H9 (cell line): ENCODE results near the gene ATF7IP2. TPM values are rescaled to one million over a fixed set of nuclear protein-coding genes. Genes with fewer than 3 reads are reported as not detected.

ENCODE experiments used
- DNase-seq: peaks from one replicate; pipeline ENCODE4 v3.0.0-alpha.2; 2017
- H2AFZ ChIP-seq: one replicate; pipeline ENCODE4 v1.6.1; 2013; ENCODE audit warnings: mild to moderate bottlenecking, low read length, control low read depth, moderate library complexity
- H2AK5ac ChIP-seq: 2 replicates; pipeline ENCODE4 v1.6.1; 2013; ENCODE audit warnings: low read length, control low read depth, mixed read lengths; ENCODE audit not compliant: insufficient read length
- H2BK120ac ChIP-seq: one replicate; pipeline ENCODE4 v1.6.1; 2013; ENCODE audit warnings: low read depth, mild to moderate bottlenecking, low read length, control low read depth, inconsistent platforms; ENCODE audit not compliant: poor library complexity, severe bottlenecking
- H2BK12ac ChIP-seq: 2 replicates; pipeline ENCODE4 v1.6.1; 2013; ENCODE audit warnings: low read length, control low read depth, mixed read lengths, low read depth; ENCODE audit not compliant: insufficient read length
- H2BK15ac ChIP-seq: 2 replicates; pipeline ENCODE4 v1.6.1; 2013; ENCODE audit warnings: low read depth, low read length, control low read depth
- H2BK20ac ChIP-seq: one replicate; pipeline ENCODE4 v1.6.1; 2013; ENCODE audit warnings: low read depth, mild to moderate bottlenecking, low read length, control low read depth, inconsistent platforms; ENCODE audit not compliant: poor library complexity, severe bottlenecking
- H2BK5ac ChIP-seq: 2 replicates; pipeline ENCODE4 v1.6.1; 2013; ENCODE audit warnings: low read length, control low read depth, mixed read lengths; ENCODE audit not compliant: insufficient read length
- H3K14ac ChIP-seq: 2 replicates; pipeline ENCODE4 v1.6.1; 2013; ENCODE audit warnings: low read length, control low read depth; ENCODE audit not compliant: insufficient read depth
- H3K18ac ChIP-seq: 2 replicates; pipeline ENCODE4 v1.6.1; 2013; ENCODE audit warnings: low read depth, mild to moderate bottlenecking, mixed read lengths, low read length, control low read depth; ENCODE audit not compliant: insufficient read length
- H3K23ac ChIP-seq: 2 replicates; pipeline ENCODE4 v1.6.1; 2013; ENCODE audit warnings: low read length, control low read depth, mixed read lengths, low read depth; ENCODE audit not compliant: insufficient read length
- H3K23me2 ChIP-seq: 2 replicates; pipeline ENCODE4 v1.6.1; 2013; ENCODE audit warnings: low read depth, mild to moderate bottlenecking, mixed read lengths, low read length, control low read depth; ENCODE audit not compliant: insufficient read length, poor library complexity, severe bottlenecking
- H3K27ac ChIP-seq: 2 replicates; pipeline ENCODE4 v1.5.1; 2013; ENCODE audit warnings: low read length, control low read depth, mixed read lengths, low read depth; ENCODE audit not compliant: insufficient read length
- H3K27me3 ChIP-seq: 2 replicates; pipeline ENCODE4 v1.6.1; 2013; ENCODE audit warnings: low read length, control low read depth, inconsistent platforms; ENCODE audit not compliant: insufficient read depth
- H3K4ac ChIP-seq: 2 replicates; pipeline ENCODE4 v1.6.1; 2013; ENCODE audit warnings: low read depth, mild to moderate bottlenecking, control low read depth, inconsistent platforms, low read length, moderate library complexity
- H3K4me1 ChIP-seq: 2 replicates; pipeline ENCODE4 v1.6.1; 2013; ENCODE audit warnings: low read length, control low read depth, inconsistent platforms; ENCODE audit not compliant: insufficient read depth
- H3K4me2 ChIP-seq: 2 replicates; pipeline ENCODE4 v1.6.1; 2013; ENCODE audit warnings: low read length, control low read depth, mixed read lengths; ENCODE audit not compliant: insufficient read length, insufficient read depth
- H3K56ac ChIP-seq: 2 replicates; pipeline ENCODE4 v1.6.1; 2013; ENCODE audit warnings: low read depth, mild to moderate bottlenecking, mixed read lengths, low read length, control low read depth; ENCODE audit not compliant: insufficient read length
- H3K79me1 ChIP-seq: 2 replicates; pipeline ENCODE4 v1.6.1; 2013; ENCODE audit warnings: low read depth, mild to moderate bottlenecking, moderate library complexity, low read length, control low read depth, inconsistent platforms; ENCODE audit not compliant: insufficient read depth, poor library complexity, severe bottlenecking
- H3K79me2 ChIP-seq: 2 replicates; pipeline ENCODE4 v1.6.1; 2013; ENCODE audit warnings: low read length, control low read depth, inconsistent platforms; ENCODE audit not compliant: insufficient read depth
- H3K9ac ChIP-seq: 2 replicates; pipeline ENCODE4 v1.6.1; 2013; ENCODE audit warnings: low read length, control low read depth, mixed read lengths; ENCODE audit not compliant: insufficient read length; ENCODE audit errors: extremely low read depth
- H3K9me3 ChIP-seq: one replicate; pipeline ENCODE4 v1.6.1; 2013; ENCODE audit warnings: low read depth, low read length, inconsistent platforms; ENCODE audit not compliant: control insufficient read depth
- H3T11ph ChIP-seq: one replicate; pipeline ENCODE4 v1.6.1; 2013; ENCODE audit warnings: mild to moderate bottlenecking, low read length, control low read depth, inconsistent platforms
- H4K20me1 ChIP-seq: one replicate; pipeline ENCODE4 v1.6.1; 2013; ENCODE audit not compliant: control insufficient read depth, insufficient read length, insufficient read depth
- H4K5ac ChIP-seq: 2 replicates; pipeline ENCODE4 v1.6.1; 2013; ENCODE audit warnings: low read depth, mild to moderate bottlenecking, mixed read lengths, low read length, control low read depth; ENCODE audit not compliant: insufficient read length
- H4K8ac ChIP-seq: replicated peaks from 2 replicates; pipeline ENCODE4 v1.6.1; 2013; ENCODE audit warnings: low read length, control low read depth, mixed read lengths, low read depth; ENCODE audit not compliant: insufficient read length
- H4K91ac ChIP-seq: 2 replicates; pipeline ENCODE4 v1.6.1; 2013; ENCODE audit warnings: low read depth, mild to moderate bottlenecking, moderate library complexity, mixed read lengths, low read length, control low read depth; ENCODE audit not compliant: insufficient read length
- H3K27ac Mint-ChIP-seq, 3 experiments: 2 replicates in 2 of 3; 3 replicates in 1 of 3; pipeline ENCODE4 v1.8.0; 2020 to 2021; ENCODE audit warnings: mixed read lengths in 3 of 3, mild to moderate bottlenecking in 1 of 3, moderate library complexity in 1 of 3
- H3K27me3 Mint-ChIP-seq: 2 replicates; pipeline ENCODE4 v1.8.0; 2021; ENCODE audit warnings: low read depth, mild to moderate bottlenecking, moderate library complexity, mixed read lengths
- H3K36me3 Mint-ChIP-seq, 3 experiments: 2 replicates in 2 of 3; 3 replicates in 1 of 3; pipeline ENCODE4 v1.8.0; 2020 to 2021; ENCODE audit warnings: low read depth in 3 of 3, mixed read lengths in 3 of 3; ENCODE audit not compliant: insufficient read depth in 1 of 3
- H3K4me1 Mint-ChIP-seq, 2 experiments: 2 replicates each; pipeline ENCODE4 v1.8.0; 2020; ENCODE audit warnings: mixed read lengths in 2 of 2
- H3K4me3 Mint-ChIP-seq, 2 experiments: 2 replicates in 1 of 2; 3 replicates in 1 of 2; pipeline ENCODE4 v1.8.0; 2020 to 2021; ENCODE audit warnings: mild to moderate bottlenecking in 2 of 2, mixed read lengths in 2 of 2, moderate library complexity in 1 of 2
- H3K9me3 Mint-ChIP-seq, 2 experiments: 2 replicates in 1 of 2; 3 replicates in 1 of 2; pipeline ENCODE4 v1.8.0; 2020; ENCODE audit warnings: mild to moderate bottlenecking in 2 of 2, mixed read lengths in 2 of 2, moderate library complexity in 1 of 2
- CTCF ChIP-seq: fragments of 200-600 bp; sonication (generic); conservative IDR thresholded peaks from 3 replicates; pipeline ENCODE4 v1.8.0; 2021; ENCODE audit warnings: antibody characterized with exemption, mild to moderate bottlenecking
- WGBS: extraction: QIAGEN DNeasy Blood & Tissue Kit; methylation state at CpG from one replicate; pipeline ENCODE4 v1.1.7; 2013; ENCODE audit warnings: missing lambda C conversion rate, low lambda C conversion rate, mixed read lengths; ENCODE audit not compliant: insufficient read length; ENCODE audit errors: extremely low coverage; 5-methylcytosine and 5-hydroxymethylcytosine counted together
- total RNA-seq: library from RNA; stranded (reverse); gene quantifications from 2 replicates; pipeline ENCODE4 v1.2.1, GENCODE V29; 2021

The ATF7IP2 gene
- total RNA-seq, 1 experiment from 2014 or later, result 21.5 TPM

- H3K27ac Mint-ChIP-seq, result no peak overlapping the region; a peak in 1 of 7 replicates
- Histone ChIP-seq H3K23ac (no peak overlapping the region), H3T11ph (no peak overlapping the region), H3K23me2 (no peaks in the 10 kb centered on the region), H2BK12ac (no peak overlapping the region), H3K27me3 (no peaks in the 10 kb centered on the region), H3K9ac (no peak overlapping the region), H2AK5ac (no peak overlapping the region), H3K4me2 (no peak overlapping the region), H4K5ac (no peak overlapping the region), H3K9me3 (peaks cover under 1% of the 10 kb centered on the region), H3K14ac (no peak overlapping the region), H2BK15ac (no peak overlapping the region), H2BK20ac (no peak overlapping the region), H2BK5ac (no peak overlapping the region), H3K4ac (no peak overlapping the region), H2BK120ac (no peak overlapping the region), H3K56ac (no peak overlapping the region), H3K18ac (no peak overlapping the region), H3K4me1 (no peaks in the 10 kb centered on the region), H3K79me2 (peaks cover 9% of the 10 kb centered on the region; the same call in 1 of the 2 replicates), H3K79me1 (peaks cover 2% of the 10 kb centered on the region), H4K91ac (no peak overlapping the region), H4K8ac (no peak overlapping the region), H4K20me1 (no peaks in the 10 kb centered on the region), H3K27ac (no peak overlapping the region), H2AFZ (no peak overlapping the region)
- peaks cover 43 to 61% (median 43%) of the 10 kb centered on the region in 3 experiments for H3K36me3 Mint-ChIP-seq
- no peaks in the 10 kb centered on the region for H3K4me1 Mint-ChIP-seq
- no CpG with 5 or more reads among the region's 1 CpG for WGBS
- DNase-seq, result no peak
- H3K9me3 Mint-ChIP-seq, result peaks cover 23 to 64% of the 10 kb centered on the region in 2 experiments
- no peak for TF ChIP-seq CTCF
- H3K27me3 Mint-ChIP-seq, result no peaks in the 10 kb centered on the region
- H3K4me3 Mint-ChIP-seq, result no peak overlapping the region
Measured at GRCh38 chr16:10402975-10403374, 17.1 kb downstream of the ATF7IP2 start.
